NCI-H82 treated with DMSO at 0.1 percent for 48 hours (cell line): ENCODE measurements around the gene NDUFS6.
A peak's percentile ranks its signal among the peaks of the same experiment; 100 is the strongest.

Experiments used
- DNase-seq: peaks from one replicate; lab custom pipeline; 2025; ENCODE audit not compliant: unreplicated experiment; lab: John Stamatoyannopoulos, UW

Gene NDUFS6

DNA sequence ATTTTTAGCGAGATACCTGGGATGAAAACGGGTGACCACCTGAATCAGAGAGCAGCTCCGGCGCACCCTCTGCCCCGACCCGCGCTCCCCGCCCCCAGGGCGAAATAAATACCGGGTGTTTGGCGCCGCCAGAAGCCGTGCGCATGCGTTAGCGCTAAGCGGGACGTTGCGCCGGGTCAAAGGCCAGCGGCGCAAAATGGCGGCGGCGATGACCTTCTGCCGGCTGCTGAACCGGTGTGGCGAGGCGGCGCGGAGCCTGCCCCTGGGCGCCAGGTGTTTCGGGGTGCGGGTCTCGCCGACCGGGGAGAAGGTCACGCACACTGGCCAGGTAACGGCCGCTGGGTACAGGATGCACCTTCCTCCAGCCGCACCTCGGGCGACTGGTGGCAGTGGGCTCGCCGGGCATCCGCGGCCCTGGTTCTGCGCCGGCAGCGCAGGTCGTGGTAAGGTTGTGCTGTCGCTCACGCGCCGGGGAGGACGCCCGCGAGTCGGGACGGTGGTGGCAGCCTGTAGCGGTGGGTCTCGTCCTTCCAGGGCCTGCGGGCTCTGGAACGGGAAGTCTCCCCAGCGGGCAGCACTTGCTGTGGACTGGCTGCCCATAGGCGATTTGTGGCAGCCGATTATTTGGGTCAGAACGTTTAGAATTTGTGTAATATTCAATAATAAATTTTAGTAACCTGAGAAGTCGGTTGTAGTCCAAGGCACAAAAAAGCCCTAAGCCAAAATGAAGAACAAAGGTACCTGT is at the start of gene NDUFS6:
NDUFS6 (plus strand) TSS at position 186 of the 745 bp plus-strand sequence; CDS start at position 197, 11 bp downstream.
- peak; percentile 32 for DNase-seq

DNA sequence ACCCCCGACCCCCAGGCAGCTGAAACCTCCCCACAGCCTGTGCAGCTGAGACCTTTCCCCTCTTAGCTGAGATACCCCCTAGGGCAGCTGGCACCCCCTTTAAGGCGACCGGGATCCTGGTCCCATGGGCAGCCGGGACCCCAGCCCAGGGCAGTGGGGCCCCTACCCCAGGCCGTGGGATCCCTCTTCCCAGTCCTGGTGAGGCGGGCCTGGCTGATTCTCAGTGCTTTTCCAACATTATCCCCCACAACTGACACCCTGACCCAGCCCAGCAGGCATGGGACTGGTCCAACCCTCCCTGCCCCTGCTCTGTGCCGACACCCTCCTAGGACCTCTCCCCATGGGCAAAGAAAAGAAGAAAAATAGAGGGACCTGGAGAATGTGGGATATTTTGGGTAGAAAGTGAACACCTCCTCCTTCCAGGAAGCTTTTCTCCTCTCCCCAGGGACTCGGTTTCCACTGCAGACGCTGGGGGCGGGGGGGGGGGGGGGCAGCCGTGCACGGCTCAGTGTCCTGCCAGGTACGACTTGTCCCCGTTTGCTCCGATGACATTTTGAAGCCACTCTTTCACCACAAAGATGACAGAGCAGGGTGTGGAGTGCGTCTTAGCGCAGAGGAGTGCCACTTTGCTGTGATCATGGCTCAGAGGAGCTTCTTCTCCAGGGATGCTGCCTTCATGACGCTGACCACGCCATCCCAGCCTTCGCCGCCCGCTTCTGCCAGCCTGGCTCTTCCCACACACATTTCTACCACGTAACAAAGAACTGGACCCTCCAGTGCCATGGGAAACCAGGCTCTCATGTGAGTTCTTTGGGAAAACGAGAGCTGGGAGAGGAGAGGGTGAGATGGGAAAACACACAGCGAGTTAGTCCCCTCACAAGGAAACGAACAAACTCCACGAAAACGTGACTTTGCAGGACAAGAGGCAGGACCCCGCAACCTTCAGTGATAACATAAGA is 49.1 kb upstream of the NDUFS6 start:
- no peak for DNase-seq

DNA sequence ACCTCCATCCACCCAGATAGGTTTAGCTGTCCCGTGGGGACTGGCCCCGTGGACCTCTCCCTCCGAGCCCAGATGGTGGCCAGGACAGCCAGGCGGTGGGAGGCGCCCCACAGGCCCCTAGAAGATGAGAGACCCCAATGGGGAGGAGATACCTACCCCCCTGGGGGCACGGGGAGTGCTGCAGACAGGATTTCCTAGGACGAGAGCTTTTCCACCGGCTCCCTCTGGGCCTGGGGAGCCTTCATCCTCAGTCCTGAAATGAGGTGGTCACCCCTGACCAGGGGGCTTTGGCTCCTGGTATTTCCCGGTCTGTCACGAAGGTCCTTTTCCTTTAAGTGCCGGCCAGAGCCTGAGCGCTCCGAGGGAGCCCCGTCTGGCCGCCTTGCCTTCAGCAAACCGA is 48.3 kb upstream of the NDUFS6 start:
- DNase-seq: no peak

DNA sequence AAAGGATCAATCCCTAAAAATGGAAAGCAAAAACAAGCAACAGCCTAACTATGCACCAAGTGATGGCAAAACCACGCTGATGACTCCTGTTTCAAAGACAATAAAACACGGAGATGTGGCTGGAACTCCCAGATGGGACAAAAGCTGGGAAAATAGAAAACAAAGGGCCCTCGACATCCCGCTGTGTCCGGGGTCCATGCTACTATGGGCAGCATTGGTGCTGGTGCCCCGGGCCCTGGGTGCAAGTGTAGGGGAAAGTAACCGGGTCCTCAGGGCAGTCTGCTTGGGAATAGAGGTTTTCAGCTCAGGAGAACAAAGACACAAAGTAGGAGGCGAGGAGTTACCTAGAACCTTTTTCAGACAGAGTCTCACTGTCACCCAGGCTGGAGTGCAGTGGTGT is 47.7 kb upstream of the NDUFS6 start:
- DNase-seq: no peak

DNA sequence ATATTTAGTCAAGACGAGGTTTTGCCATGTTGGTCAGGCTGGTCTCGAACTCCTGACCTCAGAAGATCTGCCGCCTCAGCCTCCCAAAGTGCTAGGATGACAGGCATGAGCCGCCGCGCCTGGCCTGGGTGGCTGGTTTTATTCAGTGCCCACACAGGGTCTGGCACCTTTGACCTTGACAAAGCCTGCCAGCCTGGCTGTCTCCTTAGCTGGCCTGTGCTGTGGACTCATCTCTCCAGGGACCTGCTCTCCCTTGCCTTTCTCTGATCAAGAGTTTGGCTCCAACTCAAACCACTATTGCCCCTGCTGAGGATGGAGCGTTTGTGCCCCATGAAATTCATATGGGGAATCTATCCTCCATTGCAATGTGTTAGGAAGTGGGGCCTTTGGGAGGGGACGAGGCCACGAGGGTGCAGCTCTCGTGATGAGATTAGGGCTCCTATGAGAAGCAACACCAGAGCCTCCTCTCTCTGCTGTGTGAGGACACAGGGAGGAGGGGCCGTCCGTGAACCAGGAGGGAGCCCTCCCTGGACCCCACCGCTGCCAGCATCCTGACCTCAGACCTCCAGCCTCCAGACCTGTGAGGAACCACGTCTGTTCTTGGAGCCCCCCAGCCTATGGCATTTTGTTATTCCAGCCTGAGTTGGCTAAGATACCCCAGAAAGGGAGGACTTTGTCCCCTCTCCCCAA is 46.5 kb upstream of the NDUFS6 start:
- no peak for DNase-seq

DNA sequence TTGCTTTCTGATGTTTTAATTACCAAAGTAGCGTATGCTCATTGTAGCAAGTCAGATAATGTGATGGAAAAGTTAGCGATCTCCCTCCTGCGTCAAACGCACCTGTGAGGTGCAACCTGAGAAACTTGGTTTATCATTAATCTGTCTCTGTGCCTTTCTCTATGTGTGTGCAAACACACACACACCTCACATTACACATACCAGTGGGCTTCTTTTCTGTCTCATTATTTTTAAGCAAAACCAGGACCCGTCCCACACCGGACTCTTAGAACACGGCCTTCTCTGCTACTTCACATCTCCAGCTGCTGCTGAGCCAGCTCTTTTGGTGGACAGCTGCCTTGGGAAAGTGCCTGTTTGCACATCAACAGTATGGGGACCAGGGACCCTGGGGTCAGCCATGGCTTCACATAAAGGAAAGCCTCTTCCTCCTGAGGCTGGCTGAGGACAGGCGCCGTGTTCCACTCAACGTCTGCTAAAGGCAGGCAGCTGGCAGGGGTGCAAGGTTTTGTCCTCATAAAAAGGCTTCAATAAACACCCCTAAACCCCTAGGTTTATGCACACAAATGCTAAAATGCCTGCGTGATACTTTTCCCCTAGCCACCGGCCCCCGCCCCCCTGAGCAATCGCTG is 45.8 kb upstream of the NDUFS6 start:
- no peak for DNase-seq

DNA sequence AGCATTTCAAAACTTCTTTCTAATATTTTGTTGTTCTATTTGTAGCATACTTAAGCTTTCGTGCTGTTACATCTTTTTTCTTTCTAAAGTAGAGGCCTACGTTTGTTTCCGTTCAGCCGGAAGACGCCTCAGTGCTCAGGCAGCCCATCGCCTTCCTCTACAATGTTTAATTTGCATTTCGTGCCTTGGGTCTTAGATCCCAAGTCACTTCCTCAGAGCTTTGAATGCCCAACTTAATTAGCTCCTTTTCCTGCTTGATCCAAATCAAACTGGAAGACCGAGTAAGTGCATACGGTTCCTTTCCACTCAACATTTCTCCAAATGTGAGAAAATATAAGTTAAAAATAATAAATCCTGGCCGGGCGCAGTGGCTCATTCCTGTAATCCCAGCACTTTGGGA is 44.7 kb upstream of the NDUFS6 start:
- no peak for DNase-seq

DNA sequence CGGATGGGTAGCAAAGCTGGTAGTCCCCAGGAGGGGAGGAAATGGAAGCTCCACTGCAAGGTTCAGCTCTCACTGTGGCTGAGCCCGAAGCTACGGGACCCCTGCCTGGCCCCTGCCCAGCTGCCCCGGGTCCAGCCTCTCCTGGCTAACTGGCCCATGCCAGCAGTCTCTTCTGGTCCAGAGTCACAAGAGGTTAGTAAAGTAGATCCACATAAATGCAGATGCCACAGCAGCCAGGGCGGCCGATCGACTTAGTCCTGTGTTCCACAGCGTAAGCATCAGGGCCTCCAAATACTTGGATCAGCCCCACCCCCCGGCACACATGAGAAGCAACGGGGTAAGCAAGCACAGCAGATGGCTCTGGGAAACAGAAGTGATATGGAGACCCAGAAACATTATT is 43.7 kb upstream of the NDUFS6 start:
- no peak for DNase-seq

DNA sequence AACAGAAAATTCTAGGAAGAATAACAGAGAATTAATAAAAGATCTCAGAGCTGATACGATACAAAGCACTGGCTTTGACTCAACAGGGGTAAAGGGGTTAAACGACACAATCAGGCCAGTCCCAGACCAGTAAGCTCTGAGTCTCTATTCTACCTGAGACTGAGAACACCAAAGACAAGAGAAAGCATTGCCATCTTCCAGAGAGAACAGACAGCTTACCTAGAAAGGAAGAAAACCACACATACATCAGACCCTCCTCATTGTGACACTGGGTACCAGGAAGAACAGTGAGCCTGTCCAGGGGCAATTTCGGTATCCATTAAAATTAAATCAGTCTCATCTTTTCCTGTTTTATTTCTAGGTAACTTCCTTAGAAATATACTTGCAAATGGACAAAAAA is 42.6 kb upstream of the NDUFS6 start:
- DNase-seq: no peak

DNA sequence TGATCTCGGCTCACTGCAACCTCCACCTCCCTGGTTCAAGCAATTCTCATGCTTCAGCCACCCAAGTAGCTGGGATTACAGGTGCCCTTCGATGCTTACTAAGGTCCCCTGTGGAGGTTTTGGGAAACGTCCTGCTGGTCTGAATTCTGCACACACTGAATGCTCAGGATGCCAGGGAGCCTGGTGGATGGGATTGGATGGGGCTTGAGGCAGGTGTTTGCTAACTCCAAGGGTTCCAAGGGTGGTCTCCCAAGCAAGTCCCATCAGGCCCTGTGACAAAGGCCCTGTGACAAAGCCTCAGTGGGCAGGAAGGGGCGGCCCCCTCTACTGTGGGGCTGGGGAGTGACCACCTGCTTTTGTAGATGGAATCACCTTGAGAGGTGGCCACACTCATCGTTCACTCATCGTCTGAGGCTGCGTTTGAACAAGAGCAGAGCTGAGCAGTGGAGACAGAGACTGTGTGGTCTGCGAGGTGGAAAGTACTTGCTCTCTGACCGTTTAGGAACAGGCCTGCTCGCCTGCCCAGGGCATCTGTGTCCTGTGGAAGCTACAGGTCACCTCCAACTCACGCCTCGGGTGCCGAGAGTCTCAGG is 41.7 kb upstream of the NDUFS6 start:
- no peak for DNase-seq

DNA sequence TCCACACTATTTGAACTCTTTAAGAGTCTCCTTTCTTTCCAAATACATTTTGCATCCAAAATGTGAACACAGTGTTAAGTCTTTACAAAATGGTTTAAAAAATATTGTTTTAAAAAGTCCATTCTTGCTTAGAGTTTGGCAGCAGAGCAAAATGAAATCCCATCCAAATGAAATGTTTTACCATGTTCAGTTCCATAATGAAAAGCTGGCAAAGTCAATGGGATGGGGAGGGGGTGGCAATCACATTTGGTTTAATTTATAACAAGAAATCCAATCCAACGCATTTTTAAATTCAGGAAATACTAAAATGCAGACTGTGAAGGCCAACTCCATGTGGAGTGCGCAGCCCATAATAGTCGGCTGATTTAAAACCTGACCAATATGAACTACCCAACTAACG is 41.0 kb upstream of the NDUFS6 start:
- no peak for DNase-seq

DNA sequence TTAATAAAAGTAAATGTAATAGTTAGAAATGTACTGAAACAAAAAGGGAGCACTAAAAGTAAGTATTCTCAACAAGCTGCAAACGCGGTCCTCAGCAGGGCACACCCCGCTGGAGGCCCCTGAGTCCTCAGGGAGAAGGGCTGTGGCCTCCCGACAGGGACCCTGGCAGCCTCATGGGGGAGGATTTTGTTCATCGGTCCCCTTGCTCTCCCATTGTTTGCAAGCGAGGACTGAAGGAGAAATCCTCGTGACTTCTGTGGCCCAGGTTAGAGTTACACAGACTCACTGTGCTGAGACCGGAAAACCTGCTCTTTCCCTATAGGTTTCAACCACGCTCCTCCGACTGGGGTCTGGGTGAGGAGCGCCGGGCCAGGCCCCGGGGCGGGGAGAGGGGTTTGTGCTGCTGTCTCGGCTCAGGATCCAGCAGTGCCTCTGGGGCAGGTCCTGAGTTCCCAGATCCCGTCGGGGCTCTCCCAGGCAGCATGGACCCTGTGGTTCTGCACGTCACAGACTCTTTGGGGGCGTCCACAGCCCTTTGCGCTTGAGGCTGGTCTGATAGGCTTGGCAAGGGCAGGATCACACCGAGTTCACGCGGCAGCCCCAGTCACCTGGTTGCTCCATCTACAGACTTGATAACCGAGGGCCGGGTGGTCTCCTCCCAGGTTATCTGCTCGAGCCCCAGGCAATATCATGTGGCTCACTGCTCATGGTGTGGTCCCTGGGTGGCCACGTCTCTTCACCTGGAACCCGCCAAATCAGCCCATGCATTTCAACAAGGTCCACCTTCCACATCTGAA is 40.4 kb upstream of the NDUFS6 start:
- DNase-seq: no peak

DNA sequence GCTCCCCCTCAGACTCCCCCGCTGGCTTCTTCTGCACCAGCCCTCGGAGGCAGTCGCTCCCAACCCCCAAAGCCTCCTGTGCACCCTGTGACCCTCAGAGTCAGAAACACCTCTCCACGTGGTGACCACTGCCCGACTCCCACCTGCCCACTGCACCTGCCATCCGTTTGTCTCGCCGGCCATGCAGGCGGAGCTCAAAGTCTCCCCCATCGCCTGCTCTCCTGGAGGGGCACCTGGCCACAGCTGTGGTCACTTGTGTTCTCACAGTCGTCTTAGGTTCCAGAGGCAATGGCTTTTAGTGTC is 39.8 kb upstream of the NDUFS6 start:
- DNase-seq: no peak

DNA sequence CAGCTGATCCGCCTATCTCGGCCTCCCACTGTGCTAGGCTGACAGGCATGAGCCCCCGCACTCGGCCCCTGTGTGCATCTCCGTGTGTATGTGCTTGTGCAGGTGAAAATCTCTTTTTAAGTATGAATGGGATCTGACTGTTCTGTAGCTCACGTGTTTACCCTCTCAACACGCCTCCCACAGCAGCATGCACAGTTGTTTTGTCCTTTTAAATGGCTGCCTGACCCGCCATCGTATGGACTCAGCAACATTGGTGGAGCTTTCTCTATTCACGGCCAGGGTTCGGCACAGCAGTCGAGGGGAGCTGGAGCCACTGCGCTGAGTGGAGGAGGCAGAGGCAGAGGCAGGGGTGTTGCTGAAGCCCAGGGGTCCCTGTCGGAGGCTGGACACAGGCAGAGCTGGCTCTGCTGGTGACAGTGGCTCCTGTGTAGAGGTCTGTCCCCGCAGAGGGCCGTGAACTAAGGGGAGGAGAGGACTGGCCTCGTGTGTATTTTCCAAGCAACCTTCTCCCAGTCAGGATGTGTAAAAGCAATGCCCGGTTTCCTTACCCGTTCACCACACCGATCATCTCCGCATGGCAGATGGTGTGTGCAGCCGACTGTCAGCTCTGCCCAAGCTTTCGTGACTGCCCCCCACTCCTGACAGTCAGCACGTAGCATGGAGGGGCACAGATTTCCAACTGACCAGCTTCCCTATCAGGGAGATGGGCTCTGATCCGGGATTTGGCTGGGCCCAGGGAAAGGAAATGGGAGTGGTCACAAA is 38.9 kb upstream of the NDUFS6 start:
- DNase-seq: no peak

DNA sequence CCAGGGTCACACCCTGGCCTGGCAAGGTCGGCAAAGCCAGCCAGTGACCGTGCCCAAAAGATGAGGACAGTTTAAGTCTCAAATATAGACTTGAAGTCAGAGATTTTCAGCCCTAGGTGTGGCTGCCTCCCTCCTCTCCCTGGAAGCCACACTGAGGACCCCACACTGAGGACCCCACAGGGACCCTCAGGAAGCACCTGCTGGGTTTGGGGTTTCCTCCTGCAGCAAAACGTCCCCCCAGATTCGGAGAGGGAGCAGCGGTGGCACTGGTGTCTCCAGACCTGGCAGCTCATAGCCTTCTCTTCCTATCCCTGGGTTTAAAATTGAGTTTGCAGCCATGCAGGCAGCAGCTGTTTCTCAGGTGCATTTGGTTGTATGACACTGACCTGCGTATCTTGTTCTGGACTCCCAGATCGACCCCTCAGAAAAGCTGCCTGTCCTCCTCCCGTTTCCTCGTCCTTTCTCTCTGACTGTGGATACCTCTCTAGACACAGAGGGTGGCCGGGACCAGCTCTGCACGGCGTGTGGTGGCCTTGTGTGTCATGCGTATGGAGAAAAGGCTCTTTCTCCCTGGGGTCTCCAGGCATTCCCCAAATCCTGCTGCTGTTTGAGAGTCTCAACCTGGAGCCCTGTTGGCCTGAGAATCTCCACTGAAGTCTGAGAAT is 38.2 kb upstream of the NDUFS6 start:
- no peak for DNase-seq

DNA sequence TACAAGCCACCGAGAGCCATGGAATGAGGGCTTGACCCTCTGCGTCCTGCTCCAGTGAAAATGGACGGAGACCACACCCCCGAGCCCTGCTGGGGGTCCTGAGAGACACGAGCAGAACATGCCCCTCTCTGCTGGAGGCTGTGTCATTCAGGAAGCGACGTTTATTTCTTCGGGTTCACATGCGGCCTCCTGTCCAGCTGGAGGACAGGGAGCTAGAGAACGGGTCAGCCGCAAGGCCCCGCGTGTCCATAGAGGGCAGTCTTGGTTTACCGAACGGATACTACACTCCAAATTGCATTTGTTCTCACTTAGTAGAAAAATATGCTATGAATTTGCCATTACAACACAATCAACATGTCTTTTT is 37.7 kb upstream of the NDUFS6 start:
- DNase-seq: no peak

DNA sequence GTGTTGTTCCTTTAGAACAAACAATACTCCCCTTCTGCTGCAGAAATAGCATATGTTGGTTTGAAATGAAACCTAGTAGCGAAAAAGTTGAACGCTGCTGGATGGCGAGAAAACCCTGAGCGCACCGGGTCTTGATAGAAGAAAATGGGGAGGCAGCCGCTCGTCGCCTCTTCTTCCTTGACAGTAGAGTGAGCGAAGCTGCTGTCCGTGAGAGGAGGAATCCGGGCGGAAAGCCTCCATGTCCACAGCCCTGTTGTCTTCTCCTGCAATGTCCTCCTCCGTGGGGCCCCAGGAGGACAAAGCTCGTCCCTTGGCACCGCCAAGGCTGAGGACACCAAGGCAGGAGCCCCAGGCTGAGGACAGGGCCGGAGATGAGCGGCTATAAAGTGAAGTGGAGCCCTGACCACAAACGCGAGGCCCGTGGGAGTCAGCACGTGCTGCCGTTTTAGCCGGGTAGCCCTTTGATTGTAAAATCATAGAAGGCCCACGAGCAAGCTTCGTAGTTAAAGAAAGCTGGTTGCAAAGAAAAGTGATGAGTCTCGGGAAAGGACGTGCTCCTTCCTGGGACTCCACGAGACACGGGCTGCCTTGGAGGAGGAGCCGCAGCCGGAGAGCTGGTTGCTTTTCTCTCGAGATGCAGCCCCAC is 37.1 kb upstream of the NDUFS6 start:
- DNase-seq: no peak

DNA sequence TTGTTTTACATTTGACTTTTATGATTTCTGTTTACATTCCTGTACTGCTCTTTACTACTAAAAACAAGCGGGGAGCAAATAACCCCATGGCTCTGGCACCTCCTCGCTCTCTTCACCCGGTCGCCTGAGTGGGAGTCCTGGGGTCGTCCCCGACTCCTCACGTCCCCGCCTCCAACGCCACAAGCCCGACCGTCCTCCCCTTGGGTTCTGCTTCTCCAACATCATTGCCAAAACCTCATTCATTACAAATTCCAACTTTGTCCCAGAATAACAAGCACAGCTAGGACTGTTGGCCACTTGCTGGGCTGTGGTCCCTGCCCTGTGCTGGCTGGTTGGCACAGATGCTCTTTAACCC is 36.6 kb upstream of the NDUFS6 start:
- DNase-seq: no peak
